H1 (cell line): ENCODE measurements around the gene TMPRSS9.

ENCODE experiments used
- CTCF ChIP-seq, 3 experiments: IDR thresholded peaks; 1 replicate in 2 of 3; 2 replicates in 1 of 3; pipeline versions ENCODE4 v1.5.1 to v1.6.1; 2011; ENCODE audit warnings: low read length in 3 of 3, mild to moderate bottlenecking in 3 of 3, inconsistent platforms in 2 of 3, low read depth in 1 of 3, moderate library complexity in 1 of 3; ENCODE audit not compliant: insufficient read depth in 1 of 3; ENCODE audit errors: control extremely low read depth in 1 of 3
- POU5F1 ChIP-seq: IDR thresholded peaks from 2 replicates; pipeline ENCODE4 v1.6.1; 2011; ENCODE audit warnings: low read depth, mild to moderate bottlenecking, low read length, moderate library complexity
- ZNF274 ChIP-seq: IDR thresholded peaks from 2 replicates; pipeline ENCODE4 v1.7.0; 2012; ENCODE audit warnings: low read length, borderline replicate concordance; ENCODE audit errors: extremely low read depth

- no peak for TF ChIP-seq POU5F1
- no peak for TF ChIP-seq ZNF274
- TF ChIP-seq CTCF (IDR thresholded peaks at IDR 0.05; ENCODE audit: control extremely low read depth in 1 of 3, insufficient read depth in 1 of 3, low read depth in 1 of 3, low read length in 3 of 3), result no peak
Observed at GRCh38 chr19:2362970-2363300, 2.9 kb downstream of the TMPRSS9 start.
